GM23248 (cell line): ENCODE measurements around the gene TAS2R20. TPM values are rescaled to one million over a fixed set of nuclear protein-coding genes. Genes with fewer than 3 reads are reported as not detected.
A peak's percentile ranks its signal among the peaks of the same experiment; 100 is the strongest.

Experiments
- DNase-seq: peaks from one replicate; pipeline ENCODE4 v3.0.0-alpha.2; 2015
- H2AFZ ChIP-seq: fragments of 200-600 bp; sonication (generic); 2 replicates; pipeline ENCODE4 v1.6.1; 2016; ENCODE audit warnings: antibody characterized with exemption
- H3F3A ChIP-seq: fragments of 200-600 bp; sonication (generic); 2 replicates; pipeline ENCODE4 v1.6.1; 2016; ENCODE audit warnings: mild to moderate bottlenecking, antibody characterized with exemption, mixed run types; ENCODE audit not compliant: insufficient read depth
- H3K27ac ChIP-seq: fragments of 200-600 bp; sonication (generic); 2 replicates; pipeline ENCODE4 v1.5.1; 2016; ENCODE audit warnings: mild to moderate bottlenecking
- H3K27me3 ChIP-seq: fragments of 200-600 bp; sonication (generic); replicated peaks from 2 replicates; pipeline ENCODE4 v1.6.1; 2016; ENCODE audit warnings: mild to moderate bottlenecking; ENCODE audit not compliant: insufficient read depth
- H3K36me3 ChIP-seq: fragments of 200-600 bp; sonication (generic); 2 replicates; pipeline ENCODE4 v1.6.1; 2016; ENCODE audit warnings: low read depth, mild to moderate bottlenecking
- H3K4me1 ChIP-seq: fragments of 200-600 bp; sonication (generic); 2 replicates; pipeline ENCODE4 v1.6.1; 2016; ENCODE audit warnings: mild to moderate bottlenecking; ENCODE audit not compliant: insufficient read depth
- H3K4me2 ChIP-seq: fragments of 200-600 bp; sonication (generic); one replicate; pipeline ENCODE4 v1.6.1; 2016; ENCODE audit warnings: mild to moderate bottlenecking; ENCODE audit not compliant: unreplicated experiment
- H3K4me3 ChIP-seq: fragments of 200-600 bp; sonication (generic); 2 replicates; pipeline ENCODE4 v1.5.1; 2016; ENCODE audit warnings: mild to moderate bottlenecking
- H3K79me2 ChIP-seq: fragments of 200-600 bp; sonication (generic); 2 replicates; pipeline ENCODE4 v1.6.1; 2016; ENCODE audit warnings: mild to moderate bottlenecking; ENCODE audit not compliant: insufficient read depth
- H3K9ac ChIP-seq: fragments of 200-600 bp; sonication (generic); 2 replicates; pipeline ENCODE4 v1.6.1; 2016; ENCODE audit warnings: mild to moderate bottlenecking
- H3K9me2 ChIP-seq: fragments of 200-600 bp; sonication (generic); 2 replicates; pipeline ENCODE4 v1.6.1; 2016; ENCODE audit warnings: mixed run types, mild to moderate bottlenecking, moderate library complexity; ENCODE audit not compliant: insufficient read depth
- H3K9me3 ChIP-seq: fragments of 200-600 bp; sonication (generic); one replicate; pipeline ENCODE4 v1.6.1; 2017; ENCODE audit warnings: low read depth
- H4K20me1 ChIP-seq: fragments of 200-600 bp; sonication (generic); 2 replicates; pipeline ENCODE4 v1.6.0; 2016; ENCODE audit not compliant: insufficient read depth
- EZH2 ChIP-seq: fragments of 200-600 bp; sonication (generic); IDR thresholded peaks from 2 replicates; pipeline ENCODE4 v1.6.1; 2018; ENCODE audit warnings: antibody characterized with exemption, mild to moderate bottlenecking; ENCODE audit not compliant: insufficient read depth, poor library complexity, severe bottlenecking
- EZH2phosphoT487 ChIP-seq: fragments of 200-600 bp; sonication (generic); IDR thresholded peaks from 2 replicates; pipeline ENCODE4 v1.6.1; 2018; ENCODE audit warnings: antibody characterized with exemption, moderate library complexity, mild to moderate bottlenecking, low read depth; ENCODE audit not compliant: insufficient read depth
- WGBS, 2 experiments: methylation state at CpG; one replicate each; pipeline ENCODE4 v1.1.6; 2015 to 2017; ENCODE audit warnings: low lambda C conversion rate in 2 of 2, low coverage in 1 of 2; ENCODE audit errors: missing lambda C conversion rate in 2 of 2; 5-methylcytosine and 5-hydroxymethylcytosine counted together
- in situ Hi-C: fragments of 300-500 bp; cut with MboI; formaldehyde crosslinking; loops from 2 replicates; pipeline ENCODE4 v1.15.0; 2020
- polyA plus RNA-seq: library from polyadenylated mRNA; unstranded; fragments of >200 nt; fragmentation: Nextera tagmentation; extraction: Ambion mirVana; gene quantifications from 2 replicates; pipeline ENCODE4 v1.2.1, GENCODE V29; 2016
- total RNA-seq: library from RNA; depleted of rRNA; stranded (reverse); fragments of >200 nt; shearing (Covaris generic); gene quantifications from 2 replicates; pipeline ENCODE4 v1.2.3, GENCODE V29; 2014

TAS2R20 gene
- total and polyA plus RNA-seq, 2 experiments from 2014 or later: 2.5 TPM; not detected in 1

GRCh38 chr12:10968765-10969456 lies 29.2 kb downstream of the TAS2R20 start:
- in situ Hi-C loops: no loop called here
- no peaks in the 10 kb centered on the region for H3K9me3 ChIP-seq
- peaks cover 20% of the 10 kb centered on the region for H3K4me1 ChIP-seq
- H3K79me2 ChIP-seq: no peaks in the 10 kb centered on the region
- H2AFZ ChIP-seq: no peak overlapping the region
- H3K4me2 ChIP-seq: peak overlapping the region; percentile 4
- H3K9me2 ChIP-seq: no peaks in the 10 kb centered on the region
- no peak overlapping the region for H3K27ac ChIP-seq
- no peak overlapping the region for H3K4me3 ChIP-seq
- TF ChIP-seq EZH2 (no peak), EZH2phosphoT487 (no peak)
- peak; percentile 60 for DNase-seq
- no peaks in the 10 kb centered on the region for H4K20me1 ChIP-seq
- H3K9ac ChIP-seq: no peak overlapping the region
- H3F3A ChIP-seq: 0 out of 2 replicates have a peak, but pooled peaks cover 10% of the 10 kb centered on the region
- 71% methylated on average over 15 of the region's 15 CpGs for WGBS, 2 experiments
- H3K27me3 ChIP-seq: no peaks in the 10 kb centered on the region
- H3K36me3 ChIP-seq: 0 out of 2 replicates have a peak, but pooled peaks cover 3% of the 10 kb centered on the region

- in situ Hi-C loops: no loop called here
- DNase-seq: peak; percentile 75
Observed at GRCh38 chr12:10967409-10967808, 30.7 kb downstream of the TAS2R20 start.

GRCh38 chr12:10966314-10966713 lies 31.8 kb downstream of the TAS2R20 start:
- H3K27ac ChIP-seq: no peak overlapping the region
- no peaks in the 10 kb centered on the region for H3K9me3 ChIP-seq
- TF ChIP-seq EZH2: no peak
- TF ChIP-seq EZH2phosphoT487: no peak
- H4K20me1 ChIP-seq: no peaks in the 10 kb centered on the region
- 0 out of 2 replicates have a peak, but pooled peaks cover 10% of the 10 kb centered on the region for H3F3A ChIP-seq
- no peak overlapping the region for H3K9ac ChIP-seq
- no peaks in the 10 kb centered on the region for H3K79me2 ChIP-seq
- no peak overlapping the region for H3K4me2 ChIP-seq
- H3K27me3 ChIP-seq: no peaks in the 10 kb centered on the region
- in situ Hi-C loops: no loop called here
- no peak overlapping the region for H3K4me3 ChIP-seq
- H3K36me3 ChIP-seq: no peaks in the 10 kb centered on the region
- H3K9me2 ChIP-seq: no peaks in the 10 kb centered on the region
- peaks cover 20% of the 10 kb centered on the region for H3K4me1 ChIP-seq
- no peak overlapping the region for H2AFZ ChIP-seq
- no peak for DNase-seq

More at GRCh38 chr12:10967409-10967808, 30.7 kb downstream of the TAS2R20 start:
- WGBS, 2 experiments: 5 to 13% methylated on average over 2 of the region's 2 CpGs
- Histone ChIP-seq H3F3A (0 out of 2 replicates have a peak, but pooled peaks cover 10% of the 10 kb centered on the region), H4K20me1 (no peaks in the 10 kb centered on the region), H3K27me3 (no peaks in the 10 kb centered on the region), H3K9me2 (no peaks in the 10 kb centered on the region), H3K4me3 (0 out of 2 replicates have a peak overlapping the region, but pooled peaks have one; percentile 17), H3K79me2 (no peaks in the 10 kb centered on the region), H3K9me3 (no peaks in the 10 kb centered on the region), H3K9ac (no peak overlapping the region), H2AFZ (no peak overlapping the region), H3K27ac (peak overlapping the region; percentile 45), H3K4me1 (peaks cover 20% of the 10 kb centered on the region), H3K36me3 (no peaks in the 10 kb centered on the region), H3K4me2 (peak overlapping the region; percentile 39)
- no peak for TF ChIP-seq EZH2
- no peak for TF ChIP-seq EZH2phosphoT487

GRCh38 chr12:10965476-10965875 lies 32.6 kb downstream of the TAS2R20 start:
- H3K9ac ChIP-seq: no peak overlapping the region
- H3K9me2 ChIP-seq: no peaks in the 10 kb centered on the region
- DNase-seq: peak; percentile 25
- H3K4me2 ChIP-seq: no peak overlapping the region
- H3K4me3 ChIP-seq: no peak overlapping the region
- WGBS, 2 experiments: 90 to 98% methylated on average over 1 of the region's 1 CpG
- H3K27ac ChIP-seq: no peak overlapping the region
- no peaks in the 10 kb centered on the region for H3K27me3 ChIP-seq
- no peaks in the 10 kb centered on the region for H3K79me2 ChIP-seq
- no peak for TF ChIP-seq EZH2phosphoT487
- no peak for TF ChIP-seq EZH2
- H3K9me3 ChIP-seq: no peaks in the 10 kb centered on the region
- H3K36me3 ChIP-seq: no peaks in the 10 kb centered on the region
- in situ Hi-C loops: no loop called here
- H3F3A ChIP-seq: 0 out of 2 replicates have a peak, but pooled peaks cover 10% of the 10 kb centered on the region
- no peak overlapping the region for H2AFZ ChIP-seq
- H3K4me1 ChIP-seq: peaks cover 20% of the 10 kb centered on the region
- H4K20me1 ChIP-seq: no peaks in the 10 kb centered on the region
